HG02571 (cell line): Measurements from ENCODE around the gene FUS.
A peak's percentile ranks its signal among the peaks of the same experiment; 100 is the strongest.
"Not testable (repeated sequence)": the region's sequence is repeated elsewhere in the genome, so short reads cannot be mapped to it uniquely, and the experiment has no call there.

ENCODE experiments used
- ATAC-seq: cut with Tn5 transposase; IDR thresholded peaks from one replicate; pipeline ENCODE4 v1.9.1; 2021; ENCODE audit warnings: mild to moderate bottlenecking, moderate library complexity; ENCODE audit not compliant: unreplicated experiment

FUS gene

DNA sequence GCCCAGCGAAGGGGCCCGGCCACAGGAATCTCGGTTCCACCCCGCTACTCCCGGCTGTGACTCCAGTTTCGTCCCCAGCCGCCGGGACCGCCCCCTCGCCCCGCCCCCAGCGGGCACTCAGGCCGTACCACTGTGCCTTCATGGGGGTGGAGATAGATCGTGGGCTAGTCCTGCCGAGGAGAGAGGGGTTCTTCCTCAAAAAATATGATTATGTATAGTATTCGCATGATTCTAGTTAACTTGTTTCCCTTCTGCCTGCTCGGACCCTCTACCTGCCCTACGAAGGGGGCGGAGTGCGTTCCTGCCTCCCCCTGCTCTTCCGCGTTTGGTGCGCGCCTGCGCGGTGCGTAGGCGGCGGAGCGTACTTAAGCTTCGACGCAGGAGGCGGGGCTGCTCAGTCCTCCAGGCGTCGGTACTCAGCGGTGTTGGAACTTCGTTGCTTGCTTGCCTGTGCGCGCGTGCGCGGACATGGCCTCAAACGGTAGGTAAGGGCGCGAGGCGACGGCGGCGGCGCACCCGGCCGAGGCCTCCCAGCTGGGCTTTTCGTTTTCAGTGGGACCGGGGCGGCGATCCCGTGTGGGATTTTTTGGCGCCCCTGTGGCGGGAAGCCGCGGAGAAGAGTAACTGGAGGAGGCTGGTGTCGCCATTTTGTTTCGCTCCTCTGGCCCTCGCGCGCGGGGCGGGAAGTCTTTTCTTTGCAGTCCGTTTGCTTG, at the start of gene FUS:
TSS of gene FUS (plus strand) at position 393 of the 713 bp plus-strand sequence. CDS start at position 469, 76 bp downstream.
- peak; percentile 54 for ATAC-seq

DNA sequence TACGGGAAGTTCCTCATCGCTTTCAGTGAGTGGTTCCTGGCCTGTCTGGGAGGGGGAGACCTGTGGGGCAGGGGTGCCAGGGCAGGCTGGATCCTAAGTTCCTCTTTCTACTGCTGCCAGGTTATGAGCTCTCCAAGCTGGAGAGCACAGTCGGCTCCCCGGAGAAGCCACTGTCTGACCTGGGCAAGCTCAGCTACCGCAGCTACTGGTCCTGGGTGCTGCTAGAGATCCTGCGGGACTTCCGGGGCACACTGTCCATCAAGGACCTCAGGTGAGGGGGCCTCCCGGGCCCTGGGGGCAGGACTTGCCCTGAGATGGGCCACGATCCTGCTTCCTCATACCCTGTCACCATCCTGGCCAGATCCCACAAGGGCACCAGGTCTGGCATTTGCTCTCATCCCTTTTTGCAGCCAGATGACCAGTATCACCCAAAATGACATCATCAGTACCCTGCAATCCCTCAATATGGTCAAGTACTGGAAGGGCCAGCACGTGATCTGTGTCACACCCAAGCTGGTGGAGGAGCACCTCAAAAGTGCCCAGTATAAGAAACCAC, 49.5 kb upstream of the FUS start:
- ATAC-seq, result no peak

DNA sequence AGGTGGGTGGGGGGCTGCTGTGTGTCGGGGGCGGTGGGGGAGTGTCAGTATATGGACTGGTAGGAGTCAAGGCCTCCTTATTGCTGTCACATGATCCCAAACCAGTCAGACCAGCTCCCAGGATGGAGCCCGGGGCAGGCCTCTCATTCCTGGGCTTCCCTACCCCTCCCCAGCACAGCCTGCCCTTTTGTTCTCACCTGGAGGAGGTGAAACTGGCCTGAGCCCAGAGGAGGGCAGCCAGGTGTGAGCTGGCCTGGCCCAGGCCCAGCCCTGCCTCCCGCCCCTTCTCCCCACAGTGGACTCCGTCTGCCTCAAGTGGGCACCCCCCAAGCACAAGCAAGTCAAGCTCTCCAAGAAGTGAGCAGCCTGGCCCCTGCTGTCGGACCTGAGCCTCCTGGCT, 49.0 kb upstream of the FUS start:
- no peak for ATAC-seq

DNA sequence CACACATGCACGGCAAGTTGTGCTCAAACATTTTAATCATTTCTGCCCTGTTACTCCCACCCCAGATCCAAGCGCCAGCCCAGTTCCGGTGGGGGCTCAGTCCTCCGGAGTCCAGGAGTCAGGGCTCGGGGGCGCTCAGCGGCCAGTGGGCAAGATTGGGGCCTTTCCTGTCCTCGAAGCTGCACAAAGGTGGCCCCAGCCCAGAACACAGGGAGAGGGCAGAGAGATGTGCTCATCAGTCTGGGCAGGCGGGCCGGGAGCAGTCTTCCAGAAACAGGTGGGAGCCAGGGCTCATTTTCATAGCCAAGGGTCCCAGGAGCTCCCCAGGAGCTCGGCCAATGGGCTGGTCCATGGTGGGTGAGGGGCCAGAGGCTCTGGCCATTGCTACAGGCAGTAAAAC, 48.5 kb upstream of the FUS start:
- no peak for ATAC-seq

DNA sequence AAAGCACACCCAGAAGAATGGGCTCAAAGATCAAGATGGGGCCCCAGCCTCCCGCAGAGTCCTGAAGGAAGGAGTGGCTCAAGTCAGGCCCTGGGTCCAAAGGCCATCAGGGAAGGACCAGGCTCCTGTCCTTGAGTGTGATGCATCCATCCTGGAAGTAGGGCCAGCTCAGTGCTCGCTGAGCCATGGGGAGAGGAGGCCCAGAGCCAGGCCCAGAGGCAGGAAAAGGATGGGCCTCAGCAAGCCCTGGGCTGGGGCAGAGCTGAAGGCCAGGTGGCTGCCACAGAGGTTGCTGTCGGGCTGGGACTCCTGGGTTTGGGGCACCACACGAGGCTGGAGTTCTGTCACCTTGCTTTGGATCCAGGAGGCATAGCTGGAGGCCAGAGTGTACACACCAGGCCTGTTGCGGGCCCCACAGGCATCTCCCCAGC, 48.1 kb upstream of the FUS start:
- ATAC-seq, result no peak

DNA sequence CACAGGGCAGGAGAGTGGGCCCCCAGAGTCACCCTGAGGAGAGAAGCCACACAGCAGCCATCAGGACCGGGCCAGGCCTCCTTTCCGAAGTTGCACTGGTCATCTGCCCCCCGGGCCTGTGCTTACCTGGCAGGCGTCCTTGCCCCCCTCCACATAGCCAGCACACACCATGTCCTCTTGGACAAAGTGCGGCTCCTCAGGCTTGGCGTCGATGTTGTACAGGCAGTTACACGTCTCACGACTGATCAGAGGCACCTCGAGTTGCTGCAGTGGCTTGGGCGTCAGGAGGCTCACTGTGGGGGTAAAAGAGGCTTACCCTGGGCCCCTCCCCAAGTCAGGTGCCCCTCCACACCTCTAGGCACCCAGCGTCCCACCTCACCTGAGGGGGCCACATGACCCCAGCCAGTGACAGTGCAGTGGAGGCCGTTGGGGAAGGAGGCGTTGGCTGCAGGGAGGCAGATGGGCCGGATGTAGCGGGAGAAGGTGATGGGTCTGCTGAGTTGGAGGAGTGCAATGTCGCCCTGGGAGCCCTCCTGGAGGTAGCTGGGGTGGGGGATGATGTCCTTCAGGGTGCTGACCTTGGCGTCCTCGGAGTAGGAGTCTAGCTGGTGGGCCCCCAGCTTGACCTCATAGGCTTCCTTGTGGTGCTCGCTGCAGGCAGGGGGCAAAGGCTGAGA, 47.5 kb upstream of the FUS start:
- no peak for ATAC-seq

DNA sequence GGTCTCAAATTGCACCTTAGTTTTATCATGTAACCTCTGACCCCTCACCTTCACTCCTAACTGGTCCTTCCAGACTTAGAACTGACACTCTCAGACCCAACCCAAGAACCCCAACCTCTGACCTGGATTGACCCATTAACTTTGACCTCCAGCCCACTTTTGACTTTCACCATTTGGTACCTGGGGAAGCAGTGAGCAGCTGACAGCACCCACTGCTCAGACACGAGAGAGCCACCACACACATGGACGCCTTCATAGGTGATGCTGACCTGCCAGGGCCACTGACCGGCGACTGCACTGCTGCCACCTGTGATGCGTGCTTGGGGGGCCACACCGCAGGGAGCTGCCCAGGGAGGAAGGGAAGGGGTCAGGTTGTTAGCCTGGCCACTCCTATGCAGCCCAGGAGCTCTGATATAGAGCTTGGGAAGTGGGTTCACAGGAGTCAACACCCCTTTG, 46.9 kb upstream of the FUS start:
- no peak for ATAC-seq

DNA sequence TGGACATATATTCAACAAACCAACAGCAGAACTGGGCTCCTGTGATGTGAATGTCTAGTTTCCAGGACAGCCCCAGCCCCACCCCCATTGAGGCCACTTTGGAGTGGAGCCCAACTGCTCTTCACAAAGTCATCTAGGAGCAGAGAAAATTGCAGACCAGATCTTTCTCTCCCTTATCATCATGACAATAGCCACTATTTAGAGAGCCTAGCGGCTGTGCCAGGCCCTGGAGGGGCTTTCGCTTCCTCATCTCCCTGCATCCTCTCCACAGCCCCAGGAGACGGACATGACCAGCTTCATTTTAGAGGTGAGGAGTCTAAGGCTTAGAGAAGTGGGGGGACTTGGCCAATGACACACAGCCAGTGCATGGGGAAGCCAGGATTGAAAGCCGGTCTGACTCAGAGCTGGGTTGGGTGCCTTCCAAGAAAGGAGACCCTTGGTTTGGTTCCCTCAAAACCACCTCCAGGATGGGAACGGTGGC, 45.8 kb upstream of the FUS start:
- ATAC-seq, result no peak

DNA sequence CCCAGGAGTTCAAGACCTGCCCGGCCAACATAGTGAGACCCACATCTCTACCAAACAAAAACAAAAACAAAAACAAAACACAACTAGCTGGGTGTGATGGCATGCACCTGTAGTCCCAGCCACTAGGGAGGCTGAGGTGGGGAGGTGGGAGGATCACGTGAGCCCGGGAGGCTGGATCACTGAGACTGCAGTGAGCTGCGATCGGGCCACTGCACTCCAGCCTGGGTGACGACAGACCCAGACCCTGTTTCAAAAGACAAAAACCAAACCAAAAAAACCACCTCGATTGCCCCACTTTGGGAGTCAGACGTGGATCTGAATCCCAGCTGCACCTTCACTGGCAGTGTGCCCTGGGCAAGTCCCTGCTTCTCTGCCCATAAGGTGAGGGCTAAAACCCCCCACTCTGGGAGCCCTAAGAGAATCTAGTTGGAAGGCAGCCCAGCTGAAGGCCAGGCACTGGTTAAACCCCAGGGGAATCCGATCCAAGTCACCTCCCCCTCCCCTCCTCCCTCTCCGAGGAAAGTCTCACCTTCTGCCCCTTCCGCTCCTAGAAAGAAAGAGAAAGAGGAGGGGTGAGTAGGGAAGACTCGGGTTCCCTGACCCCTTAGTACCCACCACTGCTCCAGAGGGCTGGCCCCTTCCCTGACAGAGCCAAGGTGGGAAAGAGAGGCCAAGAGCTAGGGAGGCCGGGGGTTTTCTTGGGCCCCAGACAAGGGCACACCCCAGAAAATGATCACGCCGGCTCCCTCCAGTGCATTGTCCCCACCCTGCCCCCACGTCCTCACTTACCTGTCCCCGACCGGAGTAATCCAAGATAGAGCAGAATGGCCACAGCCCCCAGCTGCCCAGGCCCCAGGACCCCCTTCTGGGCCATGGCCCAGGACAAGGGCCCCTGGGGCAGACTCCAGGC, 45.1 kb upstream of the FUS start:
- no peak for ATAC-seq

DNA sequence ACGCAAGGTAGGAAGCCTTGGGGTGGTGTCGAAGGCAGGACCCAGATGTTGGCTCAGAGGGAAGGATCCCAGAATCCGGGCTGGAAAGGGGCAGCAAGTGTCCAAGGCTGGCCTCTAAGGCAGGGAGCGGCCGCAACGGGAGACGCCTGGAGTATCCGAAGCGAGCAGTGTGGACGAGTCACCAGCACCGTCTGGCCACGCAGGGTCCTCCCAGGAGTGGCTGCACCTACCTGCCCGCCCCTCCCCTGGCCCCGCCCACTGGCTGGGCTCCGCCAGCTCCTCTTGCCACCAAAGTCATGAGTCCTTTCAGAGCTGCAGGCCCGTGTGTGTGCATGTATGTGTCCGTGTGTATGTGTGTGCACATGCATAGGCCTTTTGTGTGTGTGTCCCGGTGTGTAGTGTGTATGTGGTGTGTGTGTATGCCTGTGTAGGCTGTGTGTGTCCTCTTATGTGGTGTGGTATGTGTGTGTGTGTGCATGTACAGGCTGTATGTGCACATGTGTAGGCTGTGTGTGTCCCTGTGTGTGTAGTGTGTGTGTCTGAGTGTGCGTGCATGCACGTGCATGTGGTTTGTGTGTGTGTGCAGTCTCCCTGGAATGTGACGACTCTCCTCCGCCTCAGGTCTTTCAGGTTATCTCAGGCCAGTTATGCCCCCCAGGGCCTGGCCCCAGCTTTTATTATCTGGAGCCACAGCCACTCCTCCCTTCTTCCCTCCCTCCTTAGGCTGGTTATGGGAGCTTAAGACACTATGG, 44.2 kb upstream of the FUS start, which contains the start of gene PRSS8:
TSS of gene PRSS8 (minus strand) at position 193 of the 752 bp plus-strand sequence. CDS start 229 bp downstream, outside the sequence.
- no peak for ATAC-seq

DNA sequence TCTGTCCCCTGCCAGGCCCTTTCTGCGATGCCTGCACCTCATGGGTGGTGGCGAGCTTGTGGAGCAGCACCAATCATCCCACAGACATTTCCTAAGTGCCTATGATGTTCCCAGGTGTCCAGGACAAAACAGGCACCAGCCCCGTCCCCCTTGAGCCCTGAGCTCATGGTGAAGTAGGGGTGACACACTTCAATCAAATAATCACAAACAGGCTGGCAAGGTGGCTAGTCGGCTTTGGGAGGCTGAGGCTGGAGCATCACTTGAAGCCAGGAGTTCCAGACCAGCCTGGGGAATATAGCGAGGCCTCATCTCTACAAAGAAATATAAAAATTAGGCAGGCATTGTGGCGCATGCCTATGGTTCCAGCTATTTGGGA, 43.7 kb upstream of the FUS start:
- ATAC-seq, result no peak

DNA sequence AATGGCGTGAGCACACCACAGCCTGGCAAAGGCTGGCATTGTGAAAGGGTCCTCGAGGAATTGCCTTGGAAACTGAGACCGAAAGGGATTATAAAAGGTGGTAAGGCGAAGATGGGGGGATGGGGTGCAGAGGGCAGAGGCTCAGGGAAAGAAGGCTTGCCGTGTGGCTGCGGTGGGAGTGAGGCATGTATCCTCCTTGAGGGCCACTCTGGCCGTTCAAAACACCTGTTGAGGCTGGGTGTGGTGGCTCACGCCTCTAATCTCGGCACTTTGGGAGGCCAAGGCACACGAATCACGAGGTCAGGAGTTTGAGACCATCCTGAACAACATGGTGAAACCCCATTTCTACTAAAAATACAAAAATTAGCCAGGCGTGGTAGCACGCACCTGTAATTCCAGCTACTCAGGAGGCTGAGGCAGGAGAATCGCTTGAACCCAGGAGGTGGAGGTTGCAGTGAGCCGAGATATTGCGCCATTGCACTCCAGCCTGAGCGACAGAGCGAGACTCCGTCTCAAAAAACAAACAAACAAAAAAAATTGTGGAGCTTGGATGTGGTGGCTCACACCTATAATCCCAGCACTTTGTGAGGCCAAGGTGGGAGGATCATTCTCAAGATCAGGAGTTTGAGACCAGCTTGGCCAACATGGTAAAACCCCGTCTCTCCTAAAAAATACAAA, 43.0 kb upstream of the FUS start:
- ATAC-seq, result not testable (repeated sequence)

DNA sequence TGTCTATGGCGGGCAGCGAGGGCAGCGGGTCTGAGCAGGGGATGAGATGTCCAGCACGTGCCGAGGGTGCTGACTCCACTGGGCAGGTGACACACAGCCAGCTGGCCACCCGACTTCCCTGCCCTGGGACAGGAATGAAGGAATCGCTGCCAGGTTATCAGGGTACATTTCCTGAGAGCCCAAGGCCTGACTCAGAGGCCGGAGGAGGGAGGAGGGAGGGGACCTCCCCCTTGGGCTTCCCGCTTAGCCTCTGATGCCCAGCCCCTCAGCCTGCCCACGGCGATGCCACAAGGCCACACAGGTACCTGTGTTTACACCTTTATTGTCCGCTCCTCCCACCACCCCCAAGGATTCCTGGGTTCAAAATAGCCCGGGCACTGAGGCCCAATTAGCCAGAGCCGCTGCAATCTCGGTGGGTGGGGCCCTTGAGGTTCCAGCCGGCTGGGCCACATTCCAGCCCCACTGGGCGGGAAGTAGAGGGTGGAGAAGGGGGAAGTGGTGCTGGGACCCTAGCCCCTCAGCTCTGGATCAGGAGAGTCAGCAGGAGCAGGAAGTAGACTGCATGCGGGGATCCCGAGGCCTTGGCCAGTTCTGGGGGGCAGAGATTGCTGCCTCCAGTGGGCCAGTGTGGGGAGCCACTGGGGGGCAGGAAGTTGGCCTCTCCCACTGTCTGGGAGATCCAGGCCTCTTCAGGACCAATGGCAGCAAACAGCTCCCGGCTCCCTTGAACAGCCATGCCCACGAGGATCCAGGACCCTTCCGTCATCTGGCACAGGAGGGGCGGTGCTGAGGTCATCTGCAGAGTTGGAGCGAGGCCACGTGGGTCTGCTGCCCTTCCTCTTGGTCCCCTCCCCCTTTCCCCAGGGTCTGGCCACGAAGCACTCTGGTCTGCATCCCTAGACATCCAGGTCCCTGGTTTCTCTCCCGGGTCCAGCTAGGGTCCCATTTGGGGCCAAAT, 41.0 kb upstream of the FUS start:
- no peak for ATAC-seq

DNA sequence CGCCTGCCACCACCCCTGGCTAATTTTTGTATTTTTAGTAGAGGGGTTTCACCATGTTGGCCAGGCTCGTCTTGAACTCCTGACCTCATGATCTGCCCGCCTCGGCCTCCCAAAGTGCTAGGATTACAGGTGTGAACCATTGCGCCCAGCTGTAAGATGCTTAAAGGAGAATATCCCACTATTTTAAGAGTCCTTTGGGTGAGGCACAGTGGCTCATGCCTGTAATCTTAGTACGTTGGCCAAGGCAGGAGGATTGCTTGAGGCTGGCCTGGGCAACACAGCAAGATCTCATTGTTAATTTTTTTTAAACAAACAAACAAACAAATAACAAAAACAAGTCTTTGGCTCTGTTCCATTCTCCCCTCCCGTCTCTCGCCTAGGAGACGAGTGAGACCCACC, 38.9 kb upstream of the FUS start:
- not testable (repeated sequence) for ATAC-seq

DNA sequence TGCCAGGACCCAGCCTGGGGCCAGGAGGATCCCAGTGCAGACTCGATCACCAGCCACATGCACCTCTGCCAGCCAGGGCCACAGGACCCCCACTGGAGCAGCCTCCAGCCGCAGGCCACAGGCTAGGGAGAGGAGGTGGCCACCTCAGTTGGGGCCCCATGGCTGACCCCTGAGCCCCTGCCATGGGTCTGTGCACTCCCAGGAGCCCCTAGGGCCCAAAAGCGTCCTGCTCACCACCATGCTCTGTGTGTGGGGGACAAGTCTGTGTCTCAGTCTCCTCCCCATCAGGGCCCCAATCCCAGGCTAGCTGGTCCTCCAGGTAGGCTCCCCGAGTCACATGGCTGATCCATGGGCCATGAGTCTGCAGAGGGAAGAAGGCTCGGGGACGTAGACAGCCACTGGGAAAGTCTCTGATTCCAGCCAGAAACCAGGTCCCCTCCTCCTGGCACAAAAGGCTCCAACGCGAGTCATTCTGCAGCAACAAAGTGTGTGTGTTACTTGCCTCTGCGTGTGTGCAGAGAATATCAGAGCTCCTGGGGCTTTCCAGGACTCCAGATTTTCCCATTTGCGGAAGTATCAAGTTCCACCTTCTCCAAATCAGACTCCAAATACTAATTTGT, 38.3 kb upstream of the FUS start:
- no peak for ATAC-seq

DNA sequence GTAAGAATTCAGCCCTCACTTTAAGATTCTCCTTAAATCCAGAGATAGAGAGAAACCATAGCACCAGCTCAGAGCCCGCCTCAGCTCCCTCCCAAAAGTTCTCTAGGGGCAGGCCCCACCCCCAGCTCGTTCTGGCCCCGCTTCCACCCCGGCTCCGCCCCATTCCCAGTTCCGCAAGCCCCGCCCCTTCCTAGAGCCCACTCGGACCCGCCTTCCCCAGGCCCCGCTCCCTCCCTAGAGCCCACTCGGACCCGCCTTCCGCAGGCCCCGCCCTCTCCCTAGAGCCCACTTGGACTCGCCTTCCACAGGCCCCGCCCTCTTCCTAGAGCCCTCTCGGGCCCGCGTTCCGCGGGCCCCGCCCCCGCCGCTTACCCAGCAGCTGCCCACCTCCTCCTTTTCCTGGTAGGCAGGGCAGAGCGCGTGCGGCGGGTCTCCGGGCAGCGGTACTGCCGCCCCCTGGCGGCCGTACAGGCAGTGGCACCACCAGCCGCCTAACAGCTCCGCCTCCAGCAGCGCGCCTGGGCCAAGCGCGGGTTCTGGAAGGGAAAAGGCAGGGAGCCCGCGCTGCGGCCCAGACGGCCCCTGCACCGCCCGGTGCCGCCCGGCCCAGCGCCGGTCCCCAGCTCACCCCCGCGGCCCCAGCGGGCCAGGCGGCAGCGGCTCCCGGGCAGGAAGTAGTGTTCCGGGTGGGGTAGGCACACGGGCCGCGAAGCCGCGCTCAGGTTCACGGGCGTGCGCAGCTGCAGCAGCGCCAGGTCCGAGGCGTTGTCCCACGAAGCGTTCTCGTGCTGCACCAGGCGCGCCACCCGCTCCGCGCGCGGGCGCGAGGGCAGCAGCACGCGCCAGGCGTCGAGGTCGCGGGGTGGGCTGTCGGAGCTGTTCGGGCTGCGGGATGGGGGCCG, 37.6 kb upstream of the FUS start:
- ATAC-seq, result peak; percentile 79
